Skeletal muscle tissue (tissue), 4 donors: Measurements from ENCODE around the gene IQSEC2. TPM values are rescaled to one million over a fixed set of nuclear protein-coding genes. Genes with fewer than 3 reads are reported as not detected.
A peak's percentile ranks its signal among the peaks of the same experiment; 100 is the strongest.

Source experiments
- H3K27ac ChIP-seq: one replicate; pipeline ENCODE4 v1.7.0; 2013; ENCODE audit warnings: mild to moderate bottlenecking, low read depth, low read length, inconsistent platforms
- H3K27me3 ChIP-seq, 3 donors: one replicate each; pipeline ENCODE4 v1.7.0; 2013; ENCODE audit warnings: low read length in 3 of 3; ENCODE audit not compliant: control insufficient read depth in 3 of 3, insufficient read depth in 3 of 3
- H3K36me3 ChIP-seq, 3 donors: one replicate each; pipeline ENCODE4 v1.7.0; 2013; ENCODE audit warnings: low read length in 3 of 3; ENCODE audit not compliant: control insufficient read depth in 3 of 3, insufficient read depth in 3 of 3
- H3K4me1 ChIP-seq, 3 donors: one replicate each; pipeline ENCODE4 v1.7.0; 2013; ENCODE audit warnings: low read length in 3 of 3, mild to moderate bottlenecking in 3 of 3; ENCODE audit not compliant: control insufficient read depth in 3 of 3, insufficient read depth in 3 of 3
- H3K4me3 ChIP-seq, 3 donors: one replicate each; pipeline ENCODE4 v1.7.0; 2013; ENCODE audit warnings: low read length in 3 of 3
- H3K9ac ChIP-seq, 3 donors: one replicate each; pipeline ENCODE4 v1.7.0; 2013; ENCODE audit warnings: low read length in 3 of 3, mild to moderate bottlenecking in 3 of 3, moderate library complexity in 2 of 3, low read depth in 1 of 3
- H3K9me3 ChIP-seq, 3 donors: one replicate each; pipeline ENCODE4 v1.7.0; 2013; ENCODE audit warnings: low read length in 3 of 3; ENCODE audit not compliant: control insufficient read depth in 3 of 3
- total RNA-seq: library from RNA; depleted of rRNA; stranded (reverse); fragments of >200 nt; gene quantifications from one replicate; pipeline ENCODE4 v1.2.3, GENCODE V29; 2014
- donor health status: Osteomylitis.

Gene IQSEC2
- 3.1 TPM for total RNA-seq

- H3K36me3 ChIP-seq, result no peaks in the 10 kb centered on the region
- peak within 1 kb of the TSS; percentile 51 to 67 (median 61) for H3K4me3 ChIP-seq
- peak within 1 kb of the TSS; percentile 51 to 69 (median 68) for H3K9ac ChIP-seq
- no peaks in the 10 kb centered on the region for H3K9me3 ChIP-seq
- peaks cover 26 to 47% (median 36%) of the 10 kb centered on the region in 3 donors for H3K4me1 ChIP-seq
- H3K27ac ChIP-seq, result peak within 1 kb of the TSS; percentile 66
- no peaks in the 10 kb centered on the region for H3K27me3 ChIP-seq
Measured at GRCh38 chrX:53281321-53281822, at the start of gene IQSEC2. TSS of gene IQSEC2 (minus strand) at chrX:53281584.

DNA sequence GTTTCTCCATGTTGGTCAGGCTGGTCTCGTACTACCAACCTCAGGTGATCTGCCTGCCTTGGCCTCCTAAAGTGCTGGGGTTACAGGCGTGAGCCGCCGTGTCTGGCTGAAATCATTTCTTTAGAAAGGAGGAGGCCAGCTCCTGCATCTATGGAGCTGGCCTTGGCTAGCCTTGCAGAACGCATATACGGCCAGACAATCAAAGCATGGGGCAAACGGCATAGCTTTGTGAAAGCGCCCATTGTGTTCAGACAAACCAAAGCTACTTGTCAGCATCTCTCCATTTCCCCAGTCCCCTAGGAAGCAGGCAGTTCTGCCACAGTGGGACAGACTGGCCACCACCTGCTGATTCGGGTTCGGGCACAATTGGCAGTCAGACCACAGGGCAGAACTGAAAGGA is 48.9 kb upstream of the IQSEC2 start:
- no peak overlapping the region for H3K27ac ChIP-seq
- no peak overlapping the region for H3K4me3 ChIP-seq
- no peaks in the 10 kb centered on the region for H3K36me3 ChIP-seq
- H3K4me1 ChIP-seq, result no peaks in the 10 kb centered on the region
- H3K9ac ChIP-seq, result no peak overlapping the region
- peaks cover 0 to 30% (median 0%) of the 10 kb centered on the region in 3 donors for H3K27me3 ChIP-seq
- H3K9me3 ChIP-seq, result no peaks in the 10 kb centered on the region

- Histone ChIP-seq H3K36me3 (no peaks in the 10 kb centered on the region), H3K27me3 (peaks cover 0 to 52% (median 0%) of the 10 kb centered on the region in 3 donors), H3K27ac (no peak overlapping the region)
Measured at GRCh38 chrX:53324803-53325202, 43.4 kb upstream of the IQSEC2 start.

DNA sequence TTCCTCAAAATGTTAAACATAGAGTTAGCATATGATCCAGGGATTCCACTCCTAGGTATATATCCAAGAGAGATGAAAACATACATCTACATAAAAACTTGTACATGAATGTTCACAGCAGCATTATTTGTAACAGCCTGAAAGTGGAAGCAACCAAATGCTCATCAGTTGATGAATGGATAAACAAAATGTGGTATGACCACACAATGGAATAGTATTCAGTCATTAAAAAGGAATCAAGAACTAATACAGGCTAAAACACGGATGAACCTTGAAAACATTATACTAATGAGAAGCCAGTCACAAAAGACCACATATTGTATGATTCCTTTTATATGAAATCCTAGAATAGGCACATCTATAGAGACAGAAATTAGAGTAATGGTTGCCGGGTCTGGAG is 42.7 kb upstream of the IQSEC2 start:
- Histone ChIP-seq H3K9ac (no peak overlapping the region), H3K4me1 (peaks cover under 1 to 16% (median 9%) of the 10 kb centered on the region in 3 donors), H3K27ac (no peak overlapping the region), H3K27me3 (peaks cover 0 to 52% (median 0%) of the 10 kb centered on the region in 3 donors), H3K4me3 (no peak overlapping the region), H3K36me3 (no peaks in the 10 kb centered on the region), H3K9me3 (no peaks in the 10 kb centered on the region)

More at GRCh38 chrX:53324803-53325202, 43.4 kb upstream of the IQSEC2 start:
- Histone ChIP-seq H3K9me3 (no peaks in the 10 kb centered on the region), H3K9ac (no peak overlapping the region), H3K4me3 (no peak overlapping the region), H3K4me1 (peaks cover 0 to 9% (median 2%) of the 10 kb centered on the region in 3 donors)

- H3K27me3 ChIP-seq, result peaks cover 0 to 52% (median 2%) of the 10 kb centered on the region in 3 donors
- H3K9ac ChIP-seq, result no peak overlapping the region
- H3K4me1 ChIP-seq, result peaks cover 7 to 21% (median 17%) of the 10 kb centered on the region in 3 donors
Measured at GRCh38 chrX:53323196-53323595, 41.8 kb upstream of the IQSEC2 start.

DNA sequence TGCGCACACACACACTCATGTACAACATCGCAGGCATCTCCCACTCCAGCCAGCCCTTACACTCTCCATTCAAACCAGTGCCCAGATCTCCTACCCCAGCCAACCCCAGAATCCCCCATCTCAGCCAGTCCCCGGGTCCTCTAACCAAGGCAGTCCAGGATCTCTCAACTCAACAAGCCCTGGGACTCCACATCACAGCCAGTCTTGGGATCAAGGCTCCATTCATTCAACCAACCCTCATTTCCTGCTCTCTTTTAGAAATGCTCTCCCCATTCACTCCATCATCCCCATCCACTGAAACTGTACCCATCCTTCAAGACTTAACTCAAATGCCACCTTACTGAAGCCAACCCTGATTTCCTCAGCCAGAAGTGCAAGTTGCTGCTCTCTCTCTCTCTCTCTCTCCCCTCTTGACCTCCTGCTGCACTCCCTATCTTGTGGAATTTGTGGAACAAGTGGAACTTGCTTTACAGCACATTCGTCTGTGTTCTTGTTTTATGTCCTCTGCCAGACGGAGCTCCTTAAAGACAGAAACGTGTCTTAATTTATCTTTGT is 40.6 kb upstream of the IQSEC2 start:
- peaks cover 0 to 53% (median 2%) of the 10 kb centered on the region in 3 donors for H3K27me3 ChIP-seq
- no peak overlapping the region for H3K4me3 ChIP-seq
- no peak overlapping the region for H3K27ac ChIP-seq
- no peak overlapping the region for H3K9ac ChIP-seq
- H3K9me3 ChIP-seq, result no peaks in the 10 kb centered on the region
- H3K36me3 ChIP-seq, result no peaks in the 10 kb centered on the region
- peaks cover 7 to 29% (median 22%) of the 10 kb centered on the region in 3 donors for H3K4me1 ChIP-seq

More at GRCh38 chrX:53323196-53323595, 41.8 kb upstream of the IQSEC2 start:
- H3K27ac ChIP-seq, result no peak overlapping the region
- H3K9me3 ChIP-seq, result no peaks in the 10 kb centered on the region
- H3K4me3 ChIP-seq, result no peak overlapping the region
- no peaks in the 10 kb centered on the region for H3K36me3 ChIP-seq

GRCh38 chrX:53321230-53321942 is 40.0 kb upstream of the IQSEC2 start:
- H3K9ac ChIP-seq, result peak overlapping the region in 2 of 3 donors; percentile 56 to 69
- H3K27me3 ChIP-seq, result peaks cover 0 to 50% (median 2%) of the 10 kb centered on the region in 3 donors
- H3K27ac ChIP-seq, result no peak overlapping the region
- H3K9me3 ChIP-seq, result no peaks in the 10 kb centered on the region
- no peaks in the 10 kb centered on the region for H3K36me3 ChIP-seq
- H3K4me1 ChIP-seq, result peaks cover 7 to 30% (median 22%) of the 10 kb centered on the region in 3 donors
- H3K4me3 ChIP-seq, result peak overlapping the region in 2 of 3 donors; percentile 63 to 68

GRCh38 chrX:53320543-53321229 is 39.3 kb upstream of the IQSEC2 start:
- no peak overlapping the region for H3K27ac ChIP-seq
- H3K4me3 ChIP-seq, result peak overlapping the region; percentile 63 to 68 (median 63)
- no peaks in the 10 kb centered on the region for H3K36me3 ChIP-seq
- peaks cover 0 to 46% (median 2%) of the 10 kb centered on the region in 3 donors for H3K27me3 ChIP-seq
- peak overlapping the region; percentile 10 to 69 (median 56) for H3K9ac ChIP-seq
- peaks cover 7 to 30% (median 22%) of the 10 kb centered on the region in 3 donors for H3K4me1 ChIP-seq
- no peaks in the 10 kb centered on the region for H3K9me3 ChIP-seq

GRCh38 chrX:53319614-53320542 is 38.5 kb upstream of the IQSEC2 start:
- H3K36me3 ChIP-seq, result no peaks in the 10 kb centered on the region
- no peaks in the 10 kb centered on the region for H3K9me3 ChIP-seq
- no peak overlapping the region for H3K27ac ChIP-seq
- H3K4me3 ChIP-seq, result peak overlapping the region; percentile 63 to 69 (median 68)
- H3K27me3 ChIP-seq, result peaks cover 0 to 46% (median 2%) of the 10 kb centered on the region in 3 donors
- peaks cover 7 to 30% (median 22%) of the 10 kb centered on the region in 3 donors for H3K4me1 ChIP-seq
- peak overlapping the region; percentile 10 to 69 (median 45) for H3K9ac ChIP-seq
